Osteocyte (in vitro differentiated cells): ENCODE results near the gene FBXL13. TPM values are rescaled to one million over a fixed set of nuclear protein-coding genes. Genes with fewer than 3 reads are reported as not detected.

Experiments
- DNase-seq: peaks from one replicate; pipeline ENCODE4 v3.0.0; 2021; ENCODE audit warnings: mixed read lengths; ENCODE audit not compliant: unreplicated experiment; ENCODE audit errors: extremely low spot score
- H3K27ac Mint-ChIP-seq: one replicate; pipeline ENCODE4 v1.8.0; 2021; ENCODE audit warnings: mild to moderate bottlenecking, mixed read lengths; ENCODE audit not compliant: unreplicated experiment
- H3K27me3 Mint-ChIP-seq: one replicate; pipeline ENCODE4 v1.8.0; 2021; ENCODE audit warnings: mixed read lengths; ENCODE audit not compliant: unreplicated experiment
- H3K36me3 Mint-ChIP-seq: one replicate; pipeline ENCODE4 v1.8.0; 2021; ENCODE audit warnings: mixed read lengths; ENCODE audit not compliant: unreplicated experiment
- H3K4me1 Mint-ChIP-seq: one replicate; pipeline ENCODE4 v1.8.0; 2021; ENCODE audit warnings: mixed read lengths; ENCODE audit not compliant: unreplicated experiment
- H3K4me3 Mint-ChIP-seq: one replicate; pipeline ENCODE4 v1.8.0; 2021; ENCODE audit warnings: mild to moderate bottlenecking, moderate library complexity, mixed read lengths; ENCODE audit not compliant: unreplicated experiment
- H3K9me3 Mint-ChIP-seq: one replicate; pipeline ENCODE4 v1.8.0; 2021; ENCODE audit warnings: mixed read lengths; ENCODE audit not compliant: unreplicated experiment
- total RNA-seq: library from RNA; stranded (reverse); gene quantifications from 2 replicates; pipeline ENCODE4 v1.2.1, GENCODE V29; 2021
- TF ChIP-seq, protein P1 (sequence below): fragments of 200-600 bp; sonication (generic); IDR thresholded peaks from 2 replicates; pipeline ENCODE4 v1.5.0; 2021; ENCODE audit warnings: antibody characterized with exemption, mild to moderate bottlenecking, moderate library complexity

The FBXL13 gene
- total RNA-seq, 1 donor from 2014 or later = 0.83 TPM

DNA sequence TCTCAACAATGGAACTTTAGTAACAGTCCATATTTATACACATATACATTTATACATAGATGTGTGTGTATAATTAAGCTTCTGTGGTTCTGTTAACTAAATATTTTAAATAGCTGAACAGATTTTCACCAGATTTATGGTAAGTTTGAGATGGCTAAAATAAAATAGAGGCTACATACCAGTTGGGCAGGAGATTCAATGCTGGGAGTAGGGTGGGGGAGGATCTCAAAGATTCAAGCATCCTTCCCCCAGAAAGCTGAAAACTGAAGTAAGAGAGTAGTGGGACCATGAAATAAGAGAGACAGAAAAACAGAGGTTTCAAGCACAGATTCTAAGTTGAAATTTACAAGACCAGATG lies 147.8 kb downstream of the FBXL13 start:
- no peak for DNase-seq
- no peaks in the 10 kb centered on the region for H3K27me3 Mint-ChIP-seq
- no peak overlapping the region for H3K4me3 Mint-ChIP-seq
- H3K27ac Mint-ChIP-seq = no peak overlapping the region
- no peaks in the 10 kb centered on the region for H3K36me3 Mint-ChIP-seq
- H3K9me3 Mint-ChIP-seq = no peaks in the 10 kb centered on the region
- H3K4me1 Mint-ChIP-seq = peaks cover 17% of the 10 kb centered on the region
- TF ChIP-seq, protein P1, sequence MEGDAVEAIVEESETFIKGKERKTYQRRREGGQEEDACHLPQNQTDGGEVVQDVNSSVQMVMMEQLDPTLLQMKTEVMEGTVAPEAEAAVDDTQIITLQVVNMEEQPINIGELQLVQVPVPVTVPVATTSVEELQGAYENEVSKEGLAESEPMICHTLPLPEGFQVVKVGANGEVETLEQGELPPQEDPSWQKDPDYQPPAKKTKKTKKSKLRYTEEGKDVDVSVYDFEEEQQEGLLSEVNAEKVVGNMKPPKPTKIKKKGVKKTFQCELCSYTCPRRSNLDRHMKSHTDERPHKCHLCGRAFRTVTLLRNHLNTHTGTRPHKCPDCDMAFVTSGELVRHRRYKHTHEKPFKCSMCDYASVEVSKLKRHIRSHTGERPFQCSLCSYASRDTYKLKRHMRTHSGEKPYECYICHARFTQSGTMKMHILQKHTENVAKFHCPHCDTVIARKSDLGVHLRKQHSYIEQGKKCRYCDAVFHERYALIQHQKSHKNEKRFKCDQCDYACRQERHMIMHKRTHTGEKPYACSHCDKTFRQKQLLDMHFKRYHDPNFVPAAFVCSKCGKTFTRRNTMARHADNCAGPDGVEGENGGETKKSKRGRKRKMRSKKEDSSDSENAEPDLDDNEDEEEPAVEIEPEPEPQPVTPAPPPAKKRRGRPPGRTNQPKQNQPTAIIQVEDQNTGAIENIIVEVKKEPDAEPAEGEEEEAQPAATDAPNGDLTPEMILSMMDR = no peak

DNA sequence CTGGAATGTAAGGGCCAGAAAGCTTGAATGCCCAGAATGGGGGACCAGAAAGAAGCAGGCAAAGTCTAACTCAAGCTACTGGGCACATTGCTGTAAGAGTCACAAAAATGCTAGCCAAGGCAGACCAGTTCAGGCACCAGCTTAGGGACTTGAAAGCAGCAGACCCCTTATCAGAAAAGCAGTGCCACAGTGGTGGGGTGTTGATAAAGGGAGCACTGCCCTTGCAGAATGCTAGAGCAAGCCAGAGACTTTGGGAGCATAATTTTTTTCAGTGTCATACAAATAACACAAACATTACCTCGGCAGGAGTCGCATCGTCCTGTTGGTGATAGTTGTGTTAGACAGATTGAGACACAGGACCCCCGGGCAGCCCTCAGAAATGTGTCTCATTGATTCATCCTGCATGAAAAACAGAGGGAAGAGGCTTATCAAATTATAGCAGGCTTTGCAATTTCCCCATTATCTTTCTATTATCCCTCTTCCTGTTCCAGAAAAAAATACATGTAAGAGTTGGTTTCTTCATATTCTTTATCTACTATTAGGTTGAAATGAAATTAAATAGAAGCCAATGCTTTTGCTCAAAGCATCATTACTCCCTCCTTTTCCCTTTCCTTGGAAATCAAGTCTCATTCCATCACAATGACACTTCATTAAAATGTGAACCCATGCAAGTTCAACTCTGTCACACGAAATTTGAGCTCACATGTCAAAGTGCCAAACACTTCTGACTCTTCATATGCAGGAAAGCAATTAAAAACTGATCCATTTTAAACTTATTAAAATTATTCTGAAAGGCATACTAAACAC lies 148.4 kb downstream of the FBXL13 start:
- peaks cover 17% of the 10 kb centered on the region for H3K4me1 Mint-ChIP-seq
- TF ChIP-seq, protein P1 = no peak
- no peaks in the 10 kb centered on the region for H3K36me3 Mint-ChIP-seq
- H3K27me3 Mint-ChIP-seq = no peaks in the 10 kb centered on the region
- H3K4me3 Mint-ChIP-seq = no peak overlapping the region
- H3K27ac Mint-ChIP-seq = no peak overlapping the region
- no peak for DNase-seq
- no peaks in the 10 kb centered on the region for H3K9me3 Mint-ChIP-seq

GRCh38 chr7:102918845-102919244 lies 155.8 kb downstream of the FBXL13 start:
- H3K4me1 Mint-ChIP-seq = peaks cover 25% of the 10 kb centered on the region
- no peaks in the 10 kb centered on the region for H3K27me3 Mint-ChIP-seq

GRCh38 chr7:102917436-102918353 lies 156.9 kb downstream of the FBXL13 start:
- H3K4me1 Mint-ChIP-seq = peaks cover 37% of the 10 kb centered on the region

More at GRCh38 chr7:102918845-102919244, 155.8 kb downstream of the FBXL13 start:
- TF ChIP-seq, protein P1 = no peak
- DNase-seq = no peak
- no peak overlapping the region for H3K27ac Mint-ChIP-seq
- H3K36me3 Mint-ChIP-seq = no peaks in the 10 kb centered on the region
- no peaks in the 10 kb centered on the region for H3K9me3 Mint-ChIP-seq
- no peak overlapping the region for H3K4me3 Mint-ChIP-seq

More at GRCh38 chr7:102917436-102918353, 156.9 kb downstream of the FBXL13 start:
- Mint-ChIP-seq H3K9me3 (no peaks in the 10 kb centered on the region), H3K27me3 (no peaks in the 10 kb centered on the region), H3K36me3 (no peaks in the 10 kb centered on the region), H3K27ac (no peak overlapping the region), H3K4me3 (no peak overlapping the region)
- TF ChIP-seq, protein P1 = no peak
- no peak for DNase-seq
